Type B pancreatic cell (in vitro differentiated cells): ENCODE data around the gene PLXDC1. TPM values are rescaled to one million over a fixed set of nuclear protein-coding genes. Genes with fewer than 3 reads are reported as not detected.

ENCODE experiments used
- DNase-seq: peaks from one replicate; pipeline ENCODE4 v3.0.0; 2021; ENCODE audit warnings: mixed read lengths; ENCODE audit not compliant: unreplicated experiment; ENCODE audit errors: extremely low spot score
- H3K27ac Mint-ChIP-seq: 2 replicates; pipeline ENCODE4 v1.8.0; 2021; ENCODE audit warnings: mild to moderate bottlenecking, mixed read lengths
- H3K27me3 Mint-ChIP-seq: 2 replicates; pipeline ENCODE4 v1.8.0; 2021; ENCODE audit warnings: mixed read lengths
- H3K36me3 Mint-ChIP-seq: 2 replicates; pipeline ENCODE4 v1.8.0; 2021; ENCODE audit warnings: mixed read lengths
- H3K4me1 Mint-ChIP-seq: one replicate; pipeline ENCODE4 v1.8.0; 2021; ENCODE audit warnings: mixed read lengths; ENCODE audit not compliant: unreplicated experiment
- H3K4me3 Mint-ChIP-seq: 2 replicates; pipeline ENCODE4 v1.8.0; 2021; ENCODE audit warnings: mild to moderate bottlenecking, mixed read lengths
- H3K9me3 Mint-ChIP-seq: 2 replicates; pipeline ENCODE4 v1.8.0; 2021; ENCODE audit warnings: mixed read lengths
- CTCF ChIP-seq: fragments of 200-600 bp; sonication (generic); conservative IDR thresholded peaks from 2 replicates; pipeline ENCODE4 v1.5.0; 2021; ENCODE audit warnings: antibody characterized with exemption, mild to moderate bottlenecking
- total RNA-seq: library from RNA; stranded (reverse); gene quantifications from 2 replicates; pipeline ENCODE4 v1.2.1, GENCODE V29; 2021; ENCODE audit warnings: low replicate concordance

PLXDC1 gene
- total RNA-seq, 1 donor from 2014 or later: 5.0 TPM

DNA sequence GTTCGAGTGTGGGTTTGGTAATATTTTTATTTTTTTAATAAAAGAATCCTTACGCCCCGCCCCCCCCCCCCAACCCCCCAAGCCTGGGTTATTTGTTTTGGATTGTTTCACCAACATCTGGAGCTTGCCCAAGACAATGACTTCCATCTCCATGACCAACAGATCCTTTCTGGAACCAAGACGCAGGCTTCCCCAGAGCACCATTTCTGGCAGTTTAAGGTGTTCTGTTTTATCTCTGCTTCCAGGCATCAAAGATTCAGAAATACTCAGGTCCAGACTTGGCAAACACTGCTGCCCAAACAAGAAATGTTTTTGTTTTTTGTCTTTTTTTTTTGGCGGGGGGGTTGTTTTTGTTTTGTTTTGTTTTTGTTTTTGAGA is 56.1 kb downstream of the PLXDC1 start:
- Mint-ChIP-seq H3K27me3 (peaks cover 9% of the 10 kb centered on the region), H3K36me3 (no peaks in the 10 kb centered on the region), H3K4me3 (no peak overlapping the region), H3K9me3 (no peaks in the 10 kb centered on the region), H3K4me1 (peaks cover 32% of the 10 kb centered on the region), H3K27ac (no peak overlapping the region)
- no peak for TF ChIP-seq CTCF
- no peak for DNase-seq

GRCh38 chr17:39094607-39095308 is 56.7 kb downstream of the PLXDC1 start:
- H3K27ac Mint-ChIP-seq: no peak overlapping the region
- no peak for DNase-seq
- H3K36me3 Mint-ChIP-seq: no peaks in the 10 kb centered on the region
- TF ChIP-seq CTCF: no peak
- no peak overlapping the region for H3K4me3 Mint-ChIP-seq
- no peaks in the 10 kb centered on the region for H3K9me3 Mint-ChIP-seq
- H3K4me1 Mint-ChIP-seq: peaks cover 32% of the 10 kb centered on the region
- H3K27me3 Mint-ChIP-seq: peaks cover 9% of the 10 kb centered on the region

DNA sequence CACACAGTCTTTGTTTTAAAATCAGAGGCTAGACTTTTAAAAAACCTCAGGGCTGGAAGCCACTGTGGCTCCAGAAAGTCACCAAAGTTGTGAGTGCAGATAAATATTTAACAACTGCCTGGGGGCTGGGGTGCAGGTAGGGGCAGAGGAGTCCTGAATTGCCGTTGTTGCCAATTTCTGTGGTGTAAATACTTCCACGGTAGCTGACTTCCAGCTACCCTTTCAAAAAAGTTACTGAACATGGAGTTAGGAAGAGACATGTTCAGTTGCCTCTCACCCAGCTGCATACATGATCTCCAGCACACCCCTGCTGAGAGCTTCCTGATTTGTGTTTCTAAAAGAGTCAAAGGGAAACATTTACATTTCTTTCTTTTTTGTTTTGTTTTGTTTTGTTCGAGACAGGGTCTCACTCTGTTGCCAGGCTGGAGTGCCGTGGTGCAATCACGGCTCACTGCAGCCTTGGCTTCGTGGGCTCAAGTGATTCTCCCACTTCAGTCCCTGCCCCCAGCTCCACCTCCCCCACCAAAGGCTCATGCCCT is 58.7 kb downstream of the PLXDC1 start:
- no peak overlapping the region for H3K27ac Mint-ChIP-seq
- H3K4me1 Mint-ChIP-seq: peaks cover 22% of the 10 kb centered on the region
- no peak overlapping the region for H3K4me3 Mint-ChIP-seq
- no peak for DNase-seq
- no peak for TF ChIP-seq CTCF
- H3K27me3 Mint-ChIP-seq: no peaks in the 10 kb centered on the region
- no peaks in the 10 kb centered on the region for H3K9me3 Mint-ChIP-seq
- H3K36me3 Mint-ChIP-seq: no peaks in the 10 kb centered on the region

DNA sequence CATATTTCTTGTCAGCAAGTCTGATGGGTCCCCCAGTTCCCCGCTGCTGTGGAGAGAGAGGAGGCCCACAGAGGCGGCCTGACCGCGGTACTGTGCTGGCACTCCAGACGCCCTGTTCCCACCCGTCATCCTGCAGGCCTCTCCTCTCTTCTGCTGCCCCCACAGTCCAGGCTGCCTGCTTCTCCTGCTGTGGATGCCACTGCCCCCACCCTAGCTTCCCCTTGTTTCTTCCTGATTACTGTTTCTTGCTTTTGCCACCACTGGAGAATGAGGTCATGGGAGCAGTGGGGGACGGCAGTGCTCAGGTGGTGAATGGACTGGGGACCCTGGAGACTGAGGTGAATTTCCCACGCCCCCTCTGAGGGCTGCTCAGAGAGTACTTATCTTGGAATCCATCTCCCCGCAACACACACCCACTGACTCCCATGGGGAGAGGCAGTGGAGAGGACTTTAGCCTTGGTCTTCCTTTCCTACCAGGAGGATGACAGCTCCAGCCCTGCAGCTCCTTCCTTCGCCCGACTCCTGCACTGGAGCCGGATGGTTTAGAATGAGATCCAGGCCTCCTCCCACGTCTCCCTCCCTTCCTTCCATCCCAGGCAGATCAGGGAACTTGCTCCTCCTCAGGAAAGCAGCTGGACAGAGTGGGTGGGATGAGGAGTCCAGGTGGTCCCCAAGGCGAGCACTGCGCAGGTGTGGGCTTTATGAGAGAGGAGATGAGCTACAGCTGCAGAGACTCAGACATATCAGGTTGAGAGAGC is 60.4 kb downstream of the PLXDC1 start:
- Mint-ChIP-seq H3K27ac (no peak overlapping the region), H3K4me1 (peaks cover 15% of the 10 kb centered on the region), H3K36me3 (no peaks in the 10 kb centered on the region), H3K27me3 (no peaks in the 10 kb centered on the region), H3K4me3 (no peak overlapping the region), H3K9me3 (no peaks in the 10 kb centered on the region)
- TF ChIP-seq CTCF: no peak
- no peak for DNase-seq

- Mint-ChIP-seq H3K27ac (no peak overlapping the region), H3K27me3 (no peaks in the 10 kb centered on the region), H3K36me3 (no peaks in the 10 kb centered on the region), H3K9me3 (no peaks in the 10 kb centered on the region), H3K4me3 (no peak overlapping the region), H3K4me1 (peaks cover 12% of the 10 kb centered on the region)
- no peak for DNase-seq
- TF ChIP-seq CTCF: no peak
These were observed 61.0 kb downstream of the PLXDC1 start for GRCh38 chr17:39090400-39090799.
